GM13976 (cell line): ENCODE measurements around the gene ITGA1.
A peak's percentile ranks its signal among the peaks of the same experiment; 100 is the strongest.

Experiments
- DNase-seq: peaks from one replicate; pipeline ENCODE4 v3.0.0; 2012; ENCODE audit warnings: low spot score
- in situ Hi-C: fragments of 300-500 bp; cut with MboI; formaldehyde crosslinking; loops from one replicate; pipeline ENCODE4 v1.12.0; 2022; ENCODE audit warnings: low sequenced_read_pairs, mixed read lengths, inconsistent platforms; ENCODE audit not compliant: unreplicated experiment
- TF ChIP-seq, protein P1 (sequence below): IDR thresholded peaks from 2 replicates; pipeline ENCODE4 v1.5.1; 2012; ENCODE audit warnings: borderline replicate concordance, mild to moderate bottlenecking; ENCODE audit not compliant: insufficient read depth; ENCODE audit errors: extremely low read depth, missing control alignments, control extremely low read depth

The ITGA1 gene

GRCh38 chr5:52778781-52779180, 8.9 kb upstream of the ITGA1 start:
- no peak for DNase-seq
- in situ Hi-C loops: no loop called here
- TF ChIP-seq, protein P1, sequence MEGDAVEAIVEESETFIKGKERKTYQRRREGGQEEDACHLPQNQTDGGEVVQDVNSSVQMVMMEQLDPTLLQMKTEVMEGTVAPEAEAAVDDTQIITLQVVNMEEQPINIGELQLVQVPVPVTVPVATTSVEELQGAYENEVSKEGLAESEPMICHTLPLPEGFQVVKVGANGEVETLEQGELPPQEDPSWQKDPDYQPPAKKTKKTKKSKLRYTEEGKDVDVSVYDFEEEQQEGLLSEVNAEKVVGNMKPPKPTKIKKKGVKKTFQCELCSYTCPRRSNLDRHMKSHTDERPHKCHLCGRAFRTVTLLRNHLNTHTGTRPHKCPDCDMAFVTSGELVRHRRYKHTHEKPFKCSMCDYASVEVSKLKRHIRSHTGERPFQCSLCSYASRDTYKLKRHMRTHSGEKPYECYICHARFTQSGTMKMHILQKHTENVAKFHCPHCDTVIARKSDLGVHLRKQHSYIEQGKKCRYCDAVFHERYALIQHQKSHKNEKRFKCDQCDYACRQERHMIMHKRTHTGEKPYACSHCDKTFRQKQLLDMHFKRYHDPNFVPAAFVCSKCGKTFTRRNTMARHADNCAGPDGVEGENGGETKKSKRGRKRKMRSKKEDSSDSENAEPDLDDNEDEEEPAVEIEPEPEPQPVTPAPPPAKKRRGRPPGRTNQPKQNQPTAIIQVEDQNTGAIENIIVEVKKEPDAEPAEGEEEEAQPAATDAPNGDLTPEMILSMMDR: no peak

DNA sequence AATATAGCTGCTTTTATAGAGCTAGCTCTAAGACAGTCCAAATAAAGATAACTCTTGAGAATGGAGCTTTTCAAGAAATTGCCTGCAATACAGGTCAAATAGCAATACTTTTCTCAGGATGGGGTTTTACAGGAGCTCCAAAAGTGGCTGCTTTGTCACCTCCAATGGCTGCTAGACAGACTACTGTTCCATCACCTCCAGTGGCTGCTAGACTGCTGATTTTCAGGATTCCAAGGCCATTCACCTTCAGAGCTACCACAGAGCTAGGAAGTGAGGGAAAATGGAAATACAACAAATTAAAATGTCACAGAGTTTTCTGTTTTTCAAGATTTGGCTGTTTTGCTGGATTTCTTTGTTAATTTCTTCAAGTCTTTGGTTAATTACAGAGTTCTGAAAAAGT, 8.5 kb upstream of the ITGA1 start:
- TF ChIP-seq, protein P1: no peak
- DNase-seq: no peak
- in situ Hi-C loops: no loop called here

GRCh38 chr5:52783226-52783959, 4.3 kb upstream of the ITGA1 start:
- TF ChIP-seq, protein P1: no peak
- in situ Hi-C loops: no loop called here
- no peak for DNase-seq

DNA sequence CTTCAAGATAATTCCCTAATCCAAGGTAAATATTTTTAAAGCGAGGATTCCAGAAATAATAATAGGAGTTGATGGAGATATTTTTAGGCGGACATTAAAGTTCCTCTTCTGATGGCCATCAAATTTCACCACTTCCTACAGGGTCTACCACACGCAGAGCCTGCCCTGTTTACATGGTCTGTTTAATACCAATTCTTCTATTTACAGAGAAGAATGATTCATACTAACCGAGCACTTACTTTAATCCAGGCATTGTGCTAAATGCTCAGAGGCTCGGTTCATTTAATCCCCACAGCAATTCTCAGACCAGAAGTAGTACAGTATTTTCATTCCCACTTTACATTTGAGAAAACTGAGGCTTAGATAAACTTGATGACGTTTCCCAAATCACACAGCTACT, 3.0 kb upstream of the ITGA1 start:
- TF ChIP-seq, protein P1: no peak
- in situ Hi-C loops: no loop called here
- DNase-seq: no peak

DNA sequence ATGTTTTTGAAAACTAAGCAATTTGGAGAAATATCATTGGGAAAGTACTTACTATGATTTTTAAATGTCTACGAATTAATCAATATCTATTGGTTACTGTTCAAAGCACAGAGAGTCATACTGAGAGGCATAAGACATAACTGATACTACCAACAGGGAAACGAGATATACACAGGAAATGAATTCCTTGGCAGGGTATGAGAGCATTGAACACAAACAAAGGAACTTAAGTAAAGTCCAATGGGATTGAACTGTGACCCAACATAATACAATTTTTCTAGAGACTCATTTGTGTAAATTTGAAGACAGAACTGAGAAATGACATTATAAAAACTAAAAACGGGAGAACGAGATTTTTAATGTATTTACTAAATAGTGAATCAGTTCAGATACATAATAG, 1.3 kb upstream of the ITGA1 start:
- no peak for DNase-seq
- in situ Hi-C loops: no loop called here
- TF ChIP-seq, protein P1: no peak

DNA sequence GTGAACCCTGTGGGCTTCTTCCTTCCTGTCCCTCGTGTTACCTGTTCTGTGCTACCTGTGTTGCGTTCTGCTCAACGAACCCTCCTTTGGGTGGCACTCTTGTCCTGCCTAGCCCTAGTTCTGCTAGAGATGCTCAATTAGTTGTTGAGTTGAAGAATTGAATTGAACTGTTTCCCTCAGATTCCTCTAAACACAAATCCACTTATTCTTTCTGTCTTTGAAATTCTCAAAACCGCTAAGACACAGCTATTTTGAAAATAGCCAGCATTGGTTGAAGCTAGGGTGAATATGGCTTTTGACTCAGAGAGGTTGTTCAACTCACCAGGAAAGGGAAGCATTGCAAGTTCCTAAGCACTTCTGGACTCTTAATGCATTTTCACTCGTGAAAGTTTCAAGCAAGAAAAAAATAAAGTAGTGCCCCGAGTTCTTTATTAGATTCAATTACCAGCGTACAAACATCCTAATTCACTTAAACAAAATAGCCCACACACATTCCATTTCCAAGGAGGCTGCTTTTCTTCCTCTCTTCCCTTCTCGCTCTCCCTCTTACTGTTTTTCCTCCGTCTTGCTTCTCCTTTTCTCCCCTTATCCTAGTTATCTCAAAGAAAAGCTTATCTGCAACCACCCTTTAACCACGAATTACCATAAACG, 642 bp upstream of the ITGA1 start:
- TF ChIP-seq, protein P1: peak; percentile 53
- DNase-seq: peak; percentile 18
- in situ Hi-C loops: no loop called here
